Measurements from ENCODE around the gene HK1.

Gene HK1

GRCh38 chr10:69348816-69349541 is 70.7 kb downstream of the HK1 start:
- TF ChIP-seq ZBTB17 (tag by site-specific recombination; IDR thresholded peaks at IDR 0.05) (no peak), ZNF701 (tag by site-specific recombination; IDR thresholded peaks at IDR 0.05) (no peak), ZNF692 (tag by site-specific recombination; IDR thresholded peaks at IDR 0.05) (no peak), ZNF132 (tag by site-specific recombination; IDR thresholded peaks at IDR 0.05; ENCODE audit: borderline replicate concordance) (no peak), PRDM6 (tag by site-specific recombination; IDR thresholded peaks at IDR 0.05) (no peak), ZNF561 (tag by site-specific recombination; IDR thresholded peaks at IDR 0.05; ENCODE audit: borderline replicate concordance) (no peak), ZNF23 (tag by site-specific recombination; IDR thresholded peaks at IDR 0.05; ENCODE audit: borderline replicate concordance) (no peak), ZNF394 (tag by site-specific recombination; IDR thresholded peaks at IDR 0.05; ENCODE audit: borderline replicate concordance) (no peak)
- TF ChIP-seq, protein P1, sequence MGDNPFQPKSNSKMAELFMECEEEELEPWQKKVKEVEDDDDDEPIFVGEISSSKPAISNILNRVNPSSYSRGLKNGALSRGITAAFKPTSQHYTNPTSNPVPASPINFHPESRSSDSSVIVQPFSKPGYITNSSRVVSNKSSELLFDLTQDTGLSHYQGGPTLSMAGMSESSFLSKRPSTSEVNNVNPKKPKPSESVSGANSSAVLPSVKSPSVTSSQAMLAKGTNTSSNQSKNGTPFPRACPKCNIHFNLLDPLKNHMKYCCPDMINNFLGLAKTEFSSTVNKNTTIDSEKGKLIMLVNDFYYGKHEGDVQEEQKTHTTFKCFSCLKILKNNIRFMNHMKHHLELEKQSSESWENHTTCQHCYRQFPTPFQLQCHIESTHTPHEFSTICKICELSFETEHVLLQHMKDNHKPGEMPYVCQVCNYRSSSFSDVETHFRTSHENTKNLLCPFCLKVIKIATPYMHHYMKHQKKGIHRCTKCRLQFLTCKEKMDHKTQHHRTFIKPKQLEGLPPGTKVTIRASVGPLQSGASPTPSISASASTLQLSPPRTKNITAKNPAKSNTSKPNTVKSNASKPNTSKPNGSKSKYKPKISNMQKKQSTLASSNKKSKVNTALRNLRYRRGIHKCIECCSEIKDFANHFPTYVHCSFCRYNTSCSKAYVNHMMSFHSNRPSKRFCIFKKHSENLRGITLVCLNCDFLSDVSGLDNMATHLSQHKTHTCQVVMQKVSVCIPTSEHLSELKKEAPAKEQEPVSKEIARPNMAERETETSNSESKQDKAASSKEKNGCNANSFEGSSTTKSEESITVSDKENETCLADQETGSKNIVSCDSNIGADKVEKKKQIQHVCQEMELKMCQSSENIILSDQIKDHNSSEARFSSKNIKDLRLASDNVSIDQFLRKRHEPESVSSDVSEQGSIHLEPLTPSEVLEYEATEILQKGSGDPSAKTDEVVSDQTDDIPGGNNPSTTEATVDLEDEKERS (tag by site-specific recombination; IDR thresholded peaks at IDR 0.05) = no peak
- TF ChIP-seq, protein P2, sequence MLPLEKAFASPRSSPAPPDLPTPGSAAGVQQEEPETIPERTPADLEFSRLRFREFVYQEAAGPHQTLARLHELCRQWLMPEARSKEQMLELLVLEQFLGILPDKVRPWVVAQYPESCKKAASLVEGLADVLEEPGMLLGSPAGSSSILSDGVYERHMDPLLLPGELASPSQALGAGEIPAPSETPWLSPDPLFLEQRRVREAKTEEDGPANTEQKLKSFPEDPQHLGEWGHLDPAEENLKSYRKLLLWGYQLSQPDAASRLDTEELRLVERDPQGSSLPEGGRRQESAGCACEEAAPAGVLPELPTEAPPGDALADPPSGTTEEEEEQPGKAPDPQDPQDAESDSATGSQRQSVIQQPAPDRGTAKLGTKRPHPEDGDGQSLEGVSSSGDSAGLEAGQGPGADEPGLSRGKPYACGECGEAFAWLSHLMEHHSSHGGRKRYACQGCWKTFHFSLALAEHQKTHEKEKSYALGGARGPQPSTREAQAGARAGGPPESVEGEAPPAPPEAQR (tag by site-specific recombination; IDR thresholded peaks at IDR 0.05) = no peak
- TF ChIP-seq, protein P3, sequence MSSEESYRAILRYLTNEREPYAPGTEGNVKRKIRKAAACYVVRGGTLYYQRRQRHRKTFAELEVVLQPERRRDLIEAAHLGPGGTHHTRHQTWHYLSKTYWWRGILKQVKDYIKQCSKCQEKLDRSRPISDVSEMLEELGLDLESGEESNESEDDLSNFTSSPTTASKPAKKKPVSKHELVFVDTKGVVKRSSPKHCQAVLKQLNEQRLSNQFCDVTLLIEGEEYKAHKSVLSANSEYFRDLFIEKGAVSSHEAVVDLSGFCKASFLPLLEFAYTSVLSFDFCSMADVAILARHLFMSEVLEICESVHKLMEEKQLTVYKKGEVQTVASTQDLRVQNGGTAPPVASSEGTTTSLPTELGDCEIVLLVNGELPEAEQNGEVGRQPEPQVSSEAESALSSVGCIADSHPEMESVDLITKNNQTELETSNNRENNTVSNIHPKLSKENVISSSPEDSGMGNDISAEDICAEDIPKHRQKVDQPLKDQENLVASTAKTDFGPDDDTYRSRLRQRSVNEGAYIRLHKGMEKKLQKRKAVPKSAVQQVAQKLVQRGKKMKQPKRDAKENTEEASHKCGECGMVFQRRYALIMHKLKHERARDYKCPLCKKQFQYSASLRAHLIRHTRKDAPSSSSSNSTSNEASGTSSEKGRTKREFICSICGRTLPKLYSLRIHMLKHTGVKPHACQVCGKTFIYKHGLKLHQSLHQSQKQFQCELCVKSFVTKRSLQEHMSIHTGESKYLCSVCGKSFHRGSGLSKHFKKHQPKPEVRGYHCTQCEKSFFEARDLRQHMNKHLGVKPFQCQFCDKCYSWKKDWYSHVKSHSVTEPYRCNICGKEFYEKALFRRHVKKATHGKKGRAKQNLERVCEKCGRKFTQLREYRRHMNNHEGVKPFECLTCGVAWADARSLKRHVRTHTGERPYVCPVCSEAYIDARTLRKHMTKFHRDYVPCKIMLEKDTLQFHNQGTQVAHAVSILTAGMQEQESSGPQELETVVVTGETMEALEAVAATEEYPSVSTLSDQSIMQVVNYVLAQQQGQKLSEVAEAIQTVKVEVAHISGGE (tag by site-specific recombination; conservative IDR thresholded peaks at IDR 0.05; ENCODE audit: low read depth) = no peak
- ChIA-PET CTCF (interaction anchor here (0.6 to 1.3 kb wide), 4 partner anchors 36 to 1027 kb away, joined by 3 to 4 read pairs (median 3); no protein-coding TSS in a partner anchor), POLR2A (no interaction called here)
- no peaks in the 10 kb centered on the region for H3K4me1 ChIP-seq (ENCODE audit: control insufficient read depth, insufficient read depth, low read length)
- no peak overlapping the region for H3K27ac ChIP-seq (ENCODE audit: extremely low read depth, low read depth, low read length)
- no peaks in the 10 kb centered on the region for H3K9me3 ChIP-seq (ENCODE audit: control insufficient read depth, insufficient read depth, low read depth, low read length)
- peaks cover 0 to 42% of the 10 kb centered on the region in 2 experiments; a peak in 2 of 3 replicates for H3K36me3 ChIP-seq (ENCODE audit: control insufficient read depth in 2 of 2, insufficient read depth in 1 of 2, low read length in 2 of 2)
- H3K4me3 ChIP-seq (ENCODE audit: low read depth, low read length) = no peak overlapping the region

DNA sequence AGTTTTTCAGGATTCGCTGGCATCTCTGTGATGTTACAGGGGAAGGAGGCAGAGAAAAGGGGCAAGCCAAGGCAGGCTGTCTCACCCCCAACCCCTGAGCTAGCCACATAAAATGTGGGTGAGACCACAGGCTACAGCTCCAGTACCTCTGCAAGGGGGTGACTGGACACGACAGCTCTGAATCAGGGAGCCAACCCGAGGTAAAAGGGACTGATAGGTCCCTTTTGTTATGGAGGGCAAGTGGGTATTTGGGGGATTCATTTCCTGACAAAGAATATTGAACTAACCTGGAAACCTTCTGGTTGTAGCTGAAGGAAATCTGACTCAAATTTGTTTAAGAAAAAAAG is 71.2 kb downstream of the HK1 start:
- CTCF ChIA-PET = interaction anchor here (1.3 kb wide), 1 partner anchor 43 kb away, joined by 3 read pairs; no protein-coding TSS in a partner anchor
- Histone ChIP-seq H3K36me3 (ENCODE audit: control insufficient read depth in 2 of 2, insufficient read depth in 1 of 2, low read length in 2 of 2) (peaks cover 0 to 37% of the 10 kb centered on the region in 2 experiments; a peak in 2 of 3 replicates), H3K27ac (ENCODE audit: extremely low read depth, low read depth, low read length) (no peak overlapping the region), H3K4me1 (ENCODE audit: control insufficient read depth, insufficient read depth, low read length) (no peaks in the 10 kb centered on the region), H3K4me3 (ENCODE audit: low read depth, low read length) (no peak overlapping the region), H3K9me3 (ENCODE audit: control insufficient read depth, insufficient read depth, low read depth, low read length) (no peaks in the 10 kb centered on the region)
- POLR2A ChIA-PET = no interaction called here
- TF ChIP-seq ZIC2 (tag by site-specific recombination; IDR thresholded peaks at IDR 0.05) = no peak
- no peak for TF ChIP-seq KLF8 (tag by site-specific recombination; IDR thresholded peaks at IDR 0.05)
- no peak for TF ChIP-seq ZNF473 (tag by site-specific recombination; IDR thresholded peaks at IDR 0.05)
- TF ChIP-seq ZNF747 (tag by site-specific recombination; IDR thresholded peaks at IDR 0.05) = no peak
- TF ChIP-seq ZNF624 (tag by site-specific recombination; IDR thresholded peaks at IDR 0.05) = no peak

Data from HEK293 (cell line).